NCI-H345 (cell line): ENCODE data around the gene LRP8.

Experiments
- DNase-seq: peaks from one replicate; lab custom pipeline; 2025; lab: John Stamatoyannopoulos, UW

LRP8 gene

DNA sequence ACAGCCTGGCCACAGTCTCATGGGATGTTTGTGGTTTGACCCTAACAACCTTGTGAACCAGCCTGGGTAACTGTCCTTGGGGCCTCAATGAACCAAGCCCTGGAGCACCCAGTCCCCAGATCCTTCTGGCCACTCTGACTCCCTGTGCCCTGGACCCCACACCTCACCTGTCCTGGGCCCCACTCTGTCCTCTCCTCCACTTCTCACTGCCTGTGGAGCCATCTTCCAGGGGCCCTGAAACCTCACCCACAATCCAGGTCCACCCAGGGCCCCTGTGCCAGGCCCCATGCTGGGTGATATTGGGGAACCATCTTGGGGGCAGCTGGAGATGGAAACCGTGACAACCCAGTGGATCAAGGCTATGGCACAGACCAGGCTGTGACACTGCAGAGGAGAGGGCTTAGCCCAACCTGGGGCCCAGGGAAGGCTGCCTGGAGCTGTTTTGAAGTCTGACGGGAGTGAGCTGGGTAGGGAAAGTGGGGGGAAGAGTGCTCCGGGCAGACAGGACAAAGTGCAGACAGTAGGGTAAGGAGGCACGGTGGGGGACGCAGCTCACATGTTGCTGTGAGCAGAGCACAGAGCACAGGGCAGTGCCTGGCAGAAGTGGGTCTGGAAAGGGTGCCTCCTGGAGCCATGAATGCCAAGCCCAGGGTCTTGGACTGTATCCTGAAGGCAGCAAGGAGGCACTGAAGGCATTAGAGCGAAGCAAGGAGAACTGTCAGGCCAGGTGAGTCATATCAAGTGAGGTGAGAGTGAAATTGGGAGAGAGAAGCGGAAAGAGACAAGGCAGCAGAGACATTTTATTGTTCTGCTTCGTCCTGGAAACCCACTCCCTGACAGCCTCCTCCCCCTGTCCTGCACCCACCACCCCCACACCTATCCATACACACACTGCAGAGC lies 12.1 kb upstream of the LRP8 start:
- no peak for DNase-seq

DNA sequence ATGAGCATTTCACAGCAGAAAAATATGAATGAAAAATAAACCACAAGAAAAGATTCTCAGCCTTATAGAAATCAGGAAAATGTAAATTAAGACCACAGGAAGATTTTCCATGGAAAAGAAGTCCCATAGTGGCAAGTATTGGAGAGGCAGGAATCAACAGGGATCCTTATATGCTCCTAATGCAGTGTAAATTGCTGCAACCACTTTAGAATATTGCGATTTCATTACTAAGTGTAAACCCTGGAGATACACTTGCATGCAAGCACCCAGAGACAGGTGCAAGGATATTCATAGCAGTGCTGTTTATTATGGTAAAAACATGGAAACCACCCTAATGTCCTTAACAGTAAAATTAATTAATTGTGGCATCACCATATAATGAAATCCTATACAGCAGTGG lies 10.6 kb upstream of the LRP8 start:
- DNase-seq: no peak

DNA sequence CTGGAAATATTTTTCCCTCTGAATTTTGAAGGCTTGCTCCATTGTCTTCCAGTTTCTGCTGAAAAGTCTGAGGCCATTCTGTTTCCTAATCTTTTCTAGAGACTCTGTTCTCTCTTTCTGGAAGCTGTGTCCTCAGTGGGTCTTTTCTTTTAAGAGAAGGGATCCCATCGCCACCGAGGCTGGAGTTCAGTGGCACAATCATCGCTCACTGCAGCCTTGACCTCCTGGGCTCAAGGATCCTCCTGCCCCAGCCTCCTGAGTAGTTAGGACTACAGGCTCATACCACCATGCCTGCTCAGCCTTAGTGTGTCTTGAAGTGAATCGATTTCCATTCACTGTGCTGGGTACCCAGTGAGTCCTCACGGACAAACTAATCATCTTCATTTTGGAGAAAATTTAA lies 9.6 kb upstream of the LRP8 start:
- no peak for DNase-seq

DNA sequence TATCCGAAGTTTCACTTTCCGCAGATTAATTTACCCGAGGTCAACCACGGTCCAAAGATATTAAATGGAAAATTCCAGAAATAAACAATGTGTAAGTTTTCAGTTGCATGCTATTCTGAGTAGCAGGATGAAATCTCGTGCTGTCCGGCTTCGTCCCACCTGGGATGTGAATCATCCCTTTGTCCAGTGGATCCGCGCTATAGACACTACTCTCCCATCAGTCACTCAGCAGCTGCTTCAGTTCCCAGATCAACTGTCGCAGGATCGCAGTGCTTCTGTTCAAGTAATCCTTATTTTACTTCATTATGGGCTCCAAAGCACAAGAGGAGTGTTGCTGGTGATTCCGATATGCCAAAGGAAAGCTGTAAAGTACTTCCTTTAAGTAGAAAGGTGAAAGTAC lies 8.3 kb upstream of the LRP8 start:
- DNase-seq: no peak

DNA sequence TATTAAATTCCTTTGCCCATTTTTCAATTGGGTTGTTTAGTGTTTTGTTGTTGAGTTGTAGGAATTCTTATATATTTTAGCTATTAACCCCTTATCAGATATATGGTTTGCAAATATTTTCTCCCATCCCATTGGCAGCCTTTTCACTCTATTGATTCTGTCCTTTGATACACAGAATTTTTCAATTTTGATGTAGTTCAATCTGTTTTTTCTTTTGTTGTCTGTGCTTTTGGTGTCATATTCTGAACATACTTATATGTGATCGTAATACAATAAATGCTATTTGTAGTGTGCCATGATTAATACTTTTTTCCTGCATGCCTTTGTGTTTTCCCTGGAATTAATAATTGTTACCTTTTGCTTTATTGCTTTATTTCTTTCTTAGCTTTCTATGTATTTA lies 7.8 kb upstream of the LRP8 start:
- no peak for DNase-seq

DNA sequence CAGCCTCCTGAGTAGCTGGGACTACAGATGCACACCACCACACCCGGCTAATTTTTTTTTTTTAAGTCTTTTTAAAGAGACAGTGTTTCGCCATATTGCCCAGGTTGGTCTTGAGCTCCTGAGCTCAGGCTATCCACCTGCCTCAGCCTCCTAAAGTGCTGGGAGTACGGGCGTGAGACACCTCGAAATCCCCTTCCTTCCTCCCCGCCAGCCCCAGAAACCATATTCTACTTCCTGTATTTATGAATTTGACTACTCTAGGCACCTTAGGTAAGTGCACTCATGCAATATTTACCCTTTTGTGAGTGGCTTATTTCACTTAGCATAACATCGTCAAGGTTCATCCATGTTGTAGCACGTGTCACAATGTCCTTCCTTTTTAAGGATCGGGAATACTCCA lies 6.9 kb upstream of the LRP8 start:
- DNase-seq: no peak

DNA sequence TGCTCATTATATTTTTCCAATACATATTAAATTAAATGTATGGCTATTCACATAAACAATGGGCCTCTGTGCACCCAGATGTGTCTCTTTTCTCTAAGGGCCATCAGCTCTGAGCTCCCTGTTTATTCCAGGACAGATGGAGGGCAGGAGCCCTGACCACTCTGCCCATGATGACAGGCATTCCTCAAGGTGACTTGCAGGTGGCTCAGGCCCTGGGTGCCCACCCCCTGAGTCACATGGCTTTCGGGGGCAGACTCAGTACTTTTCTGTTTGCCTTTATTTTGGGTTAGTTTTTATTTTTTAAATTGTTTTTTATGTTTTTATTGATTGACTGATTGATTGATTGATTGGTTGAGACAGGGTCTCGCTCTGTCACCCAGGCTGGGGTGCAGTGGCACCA lies 6.4 kb upstream of the LRP8 start:
- no peak for DNase-seq

DNA sequence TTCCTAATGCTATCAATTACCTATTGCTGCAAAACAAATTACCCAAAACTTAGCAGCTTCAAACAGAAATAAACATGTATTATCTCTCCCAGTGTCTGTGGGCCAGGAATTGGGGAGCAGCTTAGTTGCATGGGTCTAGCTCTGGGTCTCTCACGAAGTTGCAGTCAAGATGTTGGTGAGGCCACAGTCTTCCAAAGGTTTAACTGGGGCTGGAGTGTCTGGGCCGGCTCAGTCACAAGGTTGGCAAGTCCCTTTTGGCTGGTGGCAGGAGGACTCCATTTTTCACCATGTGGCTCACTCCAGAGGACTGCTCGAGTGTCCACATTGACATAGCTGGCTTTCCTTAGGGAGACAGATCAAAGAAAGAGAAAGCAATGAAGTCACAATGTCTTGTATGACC lies 5.0 kb upstream of the LRP8 start:
- no peak for DNase-seq

DNA sequence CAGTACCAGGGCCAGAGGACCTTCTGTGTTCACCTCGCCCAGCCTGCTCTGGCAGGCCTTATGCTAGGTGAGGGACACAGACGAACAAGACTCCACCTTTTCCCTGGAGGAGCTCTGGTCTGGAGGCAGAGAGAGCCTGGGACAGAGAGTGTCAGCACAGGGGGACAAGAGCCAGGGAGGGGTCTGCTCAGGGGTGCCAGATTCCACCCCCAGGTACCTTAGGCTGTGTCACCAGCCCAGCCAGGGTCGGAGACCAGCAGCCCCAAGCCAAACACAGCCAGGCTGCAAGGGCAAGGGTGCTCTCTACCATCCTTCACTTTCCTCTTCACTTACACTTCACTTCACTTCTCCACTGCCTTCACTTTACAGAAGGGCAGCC lies 4.3 kb upstream of the LRP8 start:
- DNase-seq: no peak

DNA sequence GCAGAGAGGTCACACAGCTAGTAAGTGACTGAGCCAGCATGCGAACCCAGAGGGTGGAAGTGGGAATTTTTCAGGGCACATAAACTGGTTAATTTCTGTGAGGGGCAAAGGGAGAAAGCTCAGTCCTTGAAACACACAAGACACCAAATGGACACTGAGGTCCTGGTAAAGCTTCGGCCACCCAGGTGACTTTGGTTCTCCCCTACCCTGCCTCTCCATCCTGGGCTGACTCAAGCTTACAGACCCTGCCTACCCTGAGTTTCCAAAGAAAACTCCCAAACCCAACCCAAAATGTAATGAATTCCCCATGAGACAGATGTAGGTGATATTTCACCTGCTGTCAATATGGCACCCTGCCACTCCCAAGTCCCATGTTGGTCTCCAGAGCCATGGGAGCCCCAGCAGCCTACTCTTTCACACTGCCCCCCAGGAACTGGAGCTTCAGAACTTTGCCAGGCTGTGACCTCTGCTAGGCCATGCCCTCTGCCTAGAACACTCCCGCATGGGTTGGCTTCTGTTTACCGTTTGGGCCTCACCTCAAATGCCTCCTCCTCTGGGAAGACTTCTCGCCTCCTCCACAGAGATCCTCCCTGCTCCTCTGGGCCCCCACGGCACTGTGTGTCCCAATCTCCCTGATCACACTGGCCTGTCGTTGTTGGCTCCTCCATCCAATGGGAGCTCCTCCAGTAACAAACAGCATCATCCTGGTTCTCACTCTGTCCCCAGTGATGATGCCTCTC lies 3.7 kb upstream of the LRP8 start:
- DNase-seq: no peak

DNA sequence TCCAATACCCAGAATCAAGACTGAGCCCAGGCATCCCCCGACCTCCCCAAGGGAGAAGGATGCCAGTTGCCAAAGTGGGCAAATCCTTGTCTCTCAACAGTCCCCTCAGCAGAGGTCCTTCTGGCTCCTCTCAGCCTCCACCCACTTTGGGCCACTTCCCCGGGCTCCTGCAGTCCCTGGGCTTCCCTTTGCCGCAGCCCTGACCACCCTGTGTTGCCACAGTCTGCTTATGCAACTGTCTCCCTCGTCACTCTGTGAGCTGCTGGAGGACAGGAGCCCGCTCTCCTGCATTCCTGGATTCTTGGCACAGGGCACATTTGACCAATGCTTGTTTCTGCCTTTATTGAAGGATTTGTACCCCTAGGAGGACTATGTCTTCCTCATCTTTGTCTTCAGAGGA lies 2.9 kb upstream of the LRP8 start:
- no peak for DNase-seq

DNA sequence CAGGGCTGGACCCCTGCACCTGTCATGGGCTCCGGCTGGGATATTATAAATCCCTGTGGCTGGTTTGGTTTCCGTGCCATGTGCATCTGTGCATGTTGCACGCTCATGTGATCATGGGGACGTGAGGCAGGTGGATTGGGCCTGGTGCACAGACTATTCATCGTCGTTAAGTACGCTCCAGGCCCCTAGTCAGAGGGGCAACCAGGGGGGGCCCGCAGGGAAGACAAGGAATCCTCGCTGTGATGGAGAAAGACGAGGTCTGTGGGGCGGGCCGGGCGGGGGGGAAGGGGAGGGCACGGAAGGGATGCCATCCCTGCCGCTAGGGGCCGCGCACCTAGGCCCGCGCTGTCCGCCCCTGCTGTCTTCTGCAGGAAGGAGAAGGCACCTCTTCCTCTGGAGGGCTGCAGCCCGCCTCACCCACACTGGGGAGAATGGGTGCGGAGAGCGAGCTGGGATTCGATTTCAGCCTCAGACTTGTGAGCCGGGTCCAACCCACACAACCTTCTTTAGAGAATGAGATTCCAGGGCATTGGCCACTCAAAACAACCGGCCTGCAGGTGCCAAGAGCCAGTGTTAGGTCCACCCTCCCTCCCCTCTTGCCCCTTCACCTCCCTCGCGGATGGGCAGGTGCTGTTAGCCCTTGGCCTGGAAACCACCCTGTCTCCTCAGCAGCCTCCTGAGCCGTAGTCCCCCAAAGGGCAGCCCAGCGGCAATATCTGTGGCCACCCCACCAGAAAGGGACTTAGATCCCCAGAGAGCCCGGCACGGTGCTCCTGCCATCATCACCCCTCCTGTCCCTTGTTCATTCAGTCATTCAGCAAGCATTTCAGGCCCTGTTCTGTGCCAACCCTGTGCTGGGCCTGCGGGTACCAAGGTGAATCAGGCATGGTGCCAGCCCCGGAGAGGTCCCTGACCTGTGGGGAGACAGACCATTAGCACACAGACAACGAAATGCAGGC lies 950 bp upstream of the LRP8 start:
- DNase-seq: no peak

DNA sequence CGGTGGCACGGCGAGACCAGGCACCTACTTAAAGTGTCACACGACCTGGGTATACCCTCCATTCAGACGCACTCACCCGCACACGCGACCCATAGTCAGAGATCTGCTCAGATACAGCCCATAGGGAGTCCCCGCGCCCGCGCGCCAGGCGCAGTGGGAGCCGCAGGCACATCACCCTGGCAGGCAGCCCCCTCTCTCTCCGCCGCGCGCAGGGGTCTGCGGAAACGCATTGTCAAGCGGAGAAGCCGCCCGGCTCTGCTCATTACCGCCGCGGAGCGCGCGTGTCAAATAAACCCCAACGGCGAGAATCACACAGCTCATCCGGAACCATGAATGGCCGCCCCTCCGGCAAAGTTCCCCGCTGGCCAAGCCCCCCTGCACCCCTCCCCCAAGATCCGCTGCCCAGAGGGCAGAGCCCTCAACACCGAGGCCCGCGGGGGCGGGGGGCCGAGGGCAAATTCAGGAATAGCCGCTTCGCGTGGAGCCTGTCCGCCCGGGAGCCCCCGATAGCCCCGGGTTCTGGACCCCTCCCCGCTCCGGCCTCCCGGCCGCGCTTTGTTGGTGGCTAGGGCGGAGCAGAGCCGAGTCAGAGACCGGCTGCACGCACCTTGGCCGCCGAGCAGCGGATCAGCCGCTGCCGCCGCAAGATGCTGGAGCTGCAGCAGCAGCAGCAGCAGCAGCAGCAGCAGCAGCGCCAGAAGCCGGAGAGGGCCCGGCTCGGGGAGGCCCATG lies 522 bp downstream of the LRP8 start:
- DNase-seq: peak; percentile 49

DNA sequence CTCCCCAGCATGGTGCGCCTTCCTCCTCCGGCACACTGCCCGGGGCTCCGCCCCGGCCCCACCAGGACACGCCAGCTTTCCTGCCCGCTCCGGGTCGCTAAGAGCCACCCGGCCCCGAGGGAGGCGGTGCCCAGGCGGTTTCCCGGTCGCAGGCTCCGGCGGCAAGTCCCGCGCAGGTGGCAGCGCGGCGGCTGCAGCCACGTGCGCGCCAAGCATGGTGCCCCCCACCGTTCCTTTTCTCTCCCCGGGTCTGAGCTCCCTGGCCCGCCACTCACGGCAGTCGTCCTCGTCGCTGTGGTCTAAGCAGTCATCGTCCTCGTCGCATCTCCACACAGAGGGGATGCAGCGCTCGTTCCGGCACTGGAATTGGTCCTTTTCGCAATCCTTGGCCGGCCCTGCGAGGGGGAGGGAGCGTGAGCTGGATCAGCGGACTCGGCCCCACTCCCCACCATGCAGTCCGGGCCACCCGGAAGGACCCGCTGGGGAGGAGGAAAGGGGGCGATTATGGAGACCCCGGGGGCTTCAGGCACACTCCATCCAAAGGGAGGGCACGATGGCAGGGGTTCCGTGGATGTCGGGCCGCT lies 1.2 kb downstream of the LRP8 start:
- DNase-seq: peak; percentile 81

DNA sequence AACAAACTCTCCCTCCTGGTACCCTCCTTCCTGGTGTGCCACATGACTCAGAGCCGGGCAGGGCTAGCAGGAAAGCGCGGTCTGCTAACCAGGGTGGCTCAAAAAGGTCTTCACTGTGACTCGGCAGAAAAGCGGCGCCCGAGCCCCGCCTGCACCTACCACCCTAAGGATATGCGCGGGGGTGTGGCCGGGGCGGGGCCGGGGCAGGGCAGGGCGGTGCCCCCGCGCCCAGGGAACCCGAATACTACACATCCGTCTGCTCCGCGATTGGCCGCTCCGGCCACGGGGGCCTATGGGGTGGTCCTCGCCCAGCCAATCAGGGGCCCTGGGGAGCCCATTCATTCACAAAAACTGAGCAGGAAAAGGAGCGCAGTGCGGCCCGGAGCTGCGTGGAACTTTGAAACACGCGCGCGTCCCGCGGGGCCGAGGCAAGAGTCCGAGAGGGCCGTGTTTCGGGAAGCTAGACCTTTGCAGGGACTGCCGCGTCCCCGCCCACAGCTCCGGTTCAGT lies 1.7 kb downstream of the LRP8 start:
- peak; percentile 92 for DNase-seq

DNA sequence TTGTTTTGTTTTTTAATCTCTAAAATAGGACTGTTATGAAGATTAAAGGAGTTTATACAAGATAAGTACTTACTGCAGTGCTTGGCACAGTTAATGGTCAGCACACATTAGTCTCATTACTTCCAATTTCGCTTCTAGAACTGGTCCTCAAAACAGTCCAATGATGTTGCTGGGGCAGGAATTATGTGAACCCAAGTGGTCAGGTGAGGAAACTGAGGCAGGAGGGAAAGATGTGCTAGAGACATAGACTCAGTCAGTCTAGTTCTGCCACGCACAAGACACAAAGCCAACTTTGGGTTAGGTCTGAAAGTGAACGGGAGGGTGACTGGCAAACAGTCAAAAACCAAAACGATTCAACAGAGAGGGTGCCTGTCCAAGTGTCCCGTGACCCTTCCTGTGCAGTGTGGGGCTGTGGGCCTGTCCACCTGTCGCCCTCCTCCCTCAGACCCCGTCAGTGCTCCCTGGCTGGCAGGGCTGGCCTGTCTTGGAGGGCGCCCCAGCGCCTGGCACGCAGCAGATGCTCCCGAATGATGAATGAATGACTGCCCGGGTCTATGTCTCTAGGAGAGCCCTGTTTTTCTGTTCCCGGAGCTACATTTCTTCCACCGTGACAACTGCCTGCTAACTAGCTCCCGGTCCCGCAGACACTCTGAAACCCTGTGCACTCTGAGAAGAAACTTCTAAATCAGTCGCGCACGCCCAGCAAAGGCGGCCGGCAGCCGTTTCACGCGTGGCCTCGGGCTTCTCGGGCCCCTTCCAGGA lies 2.4 kb downstream of the LRP8 start:
- no peak for DNase-seq

DNA sequence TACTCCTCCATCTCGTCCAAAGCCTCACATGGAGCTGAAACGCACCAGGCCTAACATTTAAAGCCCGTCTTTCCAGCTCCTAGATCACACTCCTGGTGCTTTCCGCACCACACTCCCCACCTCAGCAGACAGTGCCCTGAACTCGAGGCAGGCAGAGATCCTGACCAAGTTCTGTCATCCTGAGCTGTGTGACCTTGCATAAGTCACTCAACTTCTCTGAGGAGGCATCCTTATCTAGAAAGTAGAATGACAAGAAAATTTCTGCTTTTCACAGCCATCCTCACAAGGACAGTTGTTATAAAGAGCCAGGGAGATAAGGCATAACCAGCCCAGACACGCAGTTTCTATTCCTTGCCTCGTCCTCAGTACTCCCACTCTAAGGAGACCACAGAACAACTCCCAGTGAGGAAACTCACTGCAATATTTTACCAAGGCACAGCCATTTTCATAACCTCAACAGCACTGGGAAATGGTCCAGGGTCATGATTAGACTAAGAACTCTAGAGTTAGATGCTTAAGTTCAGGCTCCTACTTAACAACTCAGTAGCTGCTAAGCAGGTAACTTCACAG lies 3.1 kb downstream of the LRP8 start:
- no peak for DNase-seq

DNA sequence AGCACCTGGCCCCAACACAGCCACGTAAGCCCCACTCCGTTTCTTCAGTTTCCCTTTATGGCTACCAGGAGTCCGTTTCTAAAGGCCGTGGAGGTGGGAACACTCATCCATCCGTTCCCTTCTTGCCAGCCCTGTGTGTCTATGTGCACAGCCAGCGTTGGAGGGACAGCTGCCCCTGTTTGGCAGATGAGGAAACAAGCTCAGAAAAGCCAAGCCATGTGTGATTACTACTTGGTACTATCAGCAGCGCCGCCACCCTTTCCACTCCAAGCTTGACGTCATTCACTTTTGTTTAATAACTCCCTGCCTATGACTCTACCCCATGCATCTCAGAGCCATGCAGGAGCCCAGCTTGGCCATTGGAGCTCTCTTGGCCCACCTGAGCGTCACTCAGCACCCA lies 3.5 kb downstream of the LRP8 start:
- no peak for DNase-seq

DNA sequence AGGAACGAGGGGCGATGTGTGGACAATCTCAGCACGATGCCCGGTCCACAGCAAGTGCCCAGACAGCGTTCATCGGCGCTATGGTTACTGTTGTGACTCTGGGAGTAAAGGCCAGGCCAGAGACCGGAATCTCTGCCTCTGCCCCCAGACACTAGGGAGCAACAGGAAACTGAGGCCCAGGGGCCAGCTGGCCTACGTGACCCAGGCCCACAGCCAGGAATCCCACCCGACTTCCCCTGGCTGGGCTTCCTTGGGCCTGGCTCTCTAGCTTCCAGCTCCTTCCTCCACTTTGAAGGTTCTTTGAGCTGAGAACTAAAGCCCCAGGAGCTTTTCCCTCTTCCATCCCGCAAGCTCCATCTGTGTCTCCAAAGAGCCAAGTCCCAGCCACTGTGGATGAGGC lies 4.6 kb downstream of the LRP8 start:
- DNase-seq: no peak
